ENCODE results near the gene CLOCK. TPM values are rescaled to one million over a fixed set of nuclear protein-coding genes. Genes with fewer than 3 reads are reported as not detected.

CLOCK gene
- total RNA-seq, 1 experiment from 2014 or later: 14.9 TPM

- Histone ChIP-seq H3K27me3 (replicated peaks; ENCODE audit: insufficient read depth, low read depth, low read length, poor library complexity) (no peaks in the 10 kb centered on the region), H3K4me3 (ENCODE audit: low read depth, low read length, poor library complexity, severe bottlenecking) (no peak overlapping the region), H3K4me1 (ENCODE audit: insufficient read depth, low read length, poor library complexity, severe bottlenecking) (no peaks in the 10 kb centered on the region), H3K27ac (ENCODE audit: low read depth, low read length, poor library complexity, severe bottlenecking) (no peak overlapping the region), H3K36me3 (ENCODE audit: insufficient read depth, low read length, poor library complexity, severe bottlenecking) (peaks cover 5% of the 10 kb centered on the region), H3K9me3 (ENCODE audit: low read depth, low read length, poor library complexity, severe bottlenecking) (no peaks in the 10 kb centered on the region)
- DNase-seq (ENCODE audit: low spot score): no peak
- TF ChIP-seq EZH2 (IDR thresholded peaks at IDR 0.05; ENCODE audit: borderline replicate concordance, low read depth, low read length, poor library complexity, severe bottlenecking) (no peak), CTCF (conservative IDR thresholded peaks at IDR 0.05; ENCODE audit: low read depth, low read length) (no peak)
- ChIA-PET CTCF (no interaction called here), POLR2A (ENCODE audit: low non-redundant PET) (no interaction called here)
- no TSS peak for BruUV-seq (replicated peaks)
- intact Hi-C loops (cut with micrococcal nuclease; ENCODE audit: unreplicated experiment): loop anchor here (10.0 kb wide), 1 partner anchor 294 kb away; no protein-coding TSS in a partner anchor
These were observed 105.9 kb downstream of the CLOCK start for GRCh38 chr4:55440786-55441185.

GRCh38 chr4:55439023-55439422 is 107.7 kb downstream of the CLOCK start:
- H3K27ac ChIP-seq (ENCODE audit: low read depth, low read length, poor library complexity, severe bottlenecking): no peak overlapping the region
- ChIA-PET CTCF (no interaction called here), POLR2A (ENCODE audit: low non-redundant PET) (no interaction called here)
- TF ChIP-seq CTCF (conservative IDR thresholded peaks at IDR 0.05; ENCODE audit: low read depth, low read length) (no peak), EZH2 (IDR thresholded peaks at IDR 0.05; ENCODE audit: borderline replicate concordance, low read depth, low read length, poor library complexity, severe bottlenecking) (no peak)
- no peaks in the 10 kb centered on the region for H3K9me3 ChIP-seq (ENCODE audit: low read depth, low read length, poor library complexity, severe bottlenecking)
- no peak for DNase-seq (ENCODE audit: low spot score)
- intact Hi-C loops (cut with micrococcal nuclease; ENCODE audit: unreplicated experiment): no loop called here
- no peak overlapping the region for H3K4me3 ChIP-seq (ENCODE audit: low read depth, low read length, poor library complexity, severe bottlenecking)
- H3K36me3 ChIP-seq (ENCODE audit: insufficient read depth, low read length, poor library complexity, severe bottlenecking): peaks cover 5% of the 10 kb centered on the region
- H3K27me3 ChIP-seq (replicated peaks; ENCODE audit: insufficient read depth, low read depth, low read length, poor library complexity): no peaks in the 10 kb centered on the region
- H3K4me1 ChIP-seq (ENCODE audit: insufficient read depth, low read length, poor library complexity, severe bottlenecking): no peaks in the 10 kb centered on the region
- BruUV-seq (replicated peaks): no TSS peak

- TF ChIP-seq CTCF (conservative IDR thresholded peaks at IDR 0.05; ENCODE audit: low read depth, low read length): no peak
- intact Hi-C loops (cut with micrococcal nuclease; ENCODE audit: unreplicated experiment): no loop called here
- H3K4me3 ChIP-seq (ENCODE audit: low read depth, low read length, poor library complexity, severe bottlenecking): no peak overlapping the region
- peaks cover 5% of the 10 kb centered on the region for H3K36me3 ChIP-seq (ENCODE audit: insufficient read depth, low read length, poor library complexity, severe bottlenecking)
- BruUV-seq (replicated peaks): no TSS peak
- H3K4me1 ChIP-seq (ENCODE audit: insufficient read depth, low read length, poor library complexity, severe bottlenecking): no peaks in the 10 kb centered on the region
- no peaks in the 10 kb centered on the region for H3K9me3 ChIP-seq (ENCODE audit: low read depth, low read length, poor library complexity, severe bottlenecking)
- POLR2A ChIA-PET (ENCODE audit: low non-redundant PET): no interaction called here
- CTCF ChIA-PET: no interaction called here
- no peak overlapping the region for H3K27ac ChIP-seq (ENCODE audit: low read depth, low read length, poor library complexity, severe bottlenecking)
- no peak for DNase-seq (ENCODE audit: low spot score)
- H3K27me3 ChIP-seq (replicated peaks; ENCODE audit: insufficient read depth, low read depth, low read length, poor library complexity): no peaks in the 10 kb centered on the region
These were observed 108.4 kb downstream of the CLOCK start for GRCh38 chr4:55438314-55438713.

Measured in A673 (cell line).